Neural crest cell (in vitro differentiated cells): ENCODE results near the gene SP1. TPM values are rescaled to one million over a fixed set of nuclear protein-coding genes. Genes with fewer than 3 reads are reported as not detected.
"Not testable (repeated sequence)": the region's sequence is repeated elsewhere in the genome, so short reads cannot be mapped to it uniquely, and the experiment has no call there.

Source experiments
- DNase-seq: peaks from one replicate; pipeline ENCODE4 v3.0.0; 2021; ENCODE audit warnings: low read depth, mixed read lengths, low spot score
- H3K27ac Mint-ChIP-seq: one replicate; pipeline ENCODE4 v1.8.0; 2021; ENCODE audit warnings: mild to moderate bottlenecking, mixed read lengths; ENCODE audit not compliant: unreplicated experiment
- H3K27me3 Mint-ChIP-seq: 2 replicates; pipeline ENCODE4 v1.8.0; 2021; ENCODE audit warnings: low read depth, mild to moderate bottlenecking, mixed read lengths
- H3K36me3 Mint-ChIP-seq: 2 replicates; pipeline ENCODE4 v1.8.0; 2021; ENCODE audit warnings: low read depth, mild to moderate bottlenecking, mixed read lengths
- H3K4me1 Mint-ChIP-seq: 2 replicates; pipeline ENCODE4 v1.8.0; 2021; ENCODE audit warnings: mixed read lengths
- H3K4me3 Mint-ChIP-seq: one replicate; pipeline ENCODE4 v1.8.0; 2021; ENCODE audit warnings: mild to moderate bottlenecking, mixed read lengths
- H3K9me3 Mint-ChIP-seq: 2 replicates; pipeline ENCODE4 v1.8.0; 2021; ENCODE audit warnings: mixed read lengths
- CTCF ChIP-seq: fragments of 200-600 bp; sonication (generic); conservative IDR thresholded peaks from 2 replicates; pipeline ENCODE4 v1.5.0; 2021; ENCODE audit warnings: antibody characterized with exemption, mild to moderate bottlenecking
- total RNA-seq: library from RNA; stranded (reverse); gene quantifications from 2 replicates; pipeline ENCODE4 v1.2.1, GENCODE V29; 2021

The SP1 gene
- total RNA-seq, 1 donor from 2014 or later: 88.1 TPM

DNA sequence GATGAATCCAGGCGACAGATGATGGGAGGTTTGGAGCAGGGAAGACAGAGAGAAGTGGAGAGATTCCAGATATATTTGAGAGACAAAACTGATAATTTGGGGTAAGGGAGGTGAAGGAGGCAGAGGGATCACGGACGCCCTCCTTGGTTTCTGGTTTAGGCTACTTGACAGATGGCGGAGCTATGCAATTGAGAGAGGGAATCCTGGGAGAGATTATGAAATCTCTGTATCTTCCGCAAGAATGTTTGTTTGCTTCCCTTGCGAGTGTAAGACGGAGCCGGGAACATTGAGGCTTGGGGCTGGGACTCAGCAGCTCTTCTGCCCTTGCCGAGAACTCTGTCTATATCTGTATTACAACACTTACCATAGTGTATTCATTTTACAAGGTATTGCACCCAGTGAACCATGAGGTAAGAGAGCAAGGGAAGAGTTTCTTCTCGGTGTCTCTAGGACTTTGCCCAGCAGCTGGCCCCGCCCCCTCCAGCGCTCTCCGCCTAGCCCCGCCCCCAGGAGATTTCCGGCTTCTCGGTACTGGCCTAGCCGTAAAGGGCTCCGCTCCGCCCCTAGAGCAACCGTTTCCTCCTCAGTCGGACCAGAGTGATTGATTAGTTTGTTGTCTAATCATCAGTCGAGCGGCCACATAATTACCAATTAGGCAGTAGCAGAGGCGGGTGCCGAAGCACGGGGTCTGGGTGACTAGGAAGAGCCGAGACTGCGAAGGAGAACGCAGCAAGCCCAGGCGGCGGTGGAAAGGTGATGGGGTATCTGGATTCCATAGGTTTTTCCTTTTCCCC, 61.3 kb downstream of the SP1 start, which contains the start of gene PRR13:
PRR13 (plus strand) TSS at position 695 of the 794 bp plus-strand sequence. CDS start 981 bp downstream, outside the sequence.
- Mint-ChIP-seq H3K27ac (peak within 1 kb of the TSS; percentile 97), H3K4me3 (peak within 1 kb of the TSS; percentile 92), H3K27me3 (no peaks in the 10 kb centered on the region), H3K4me1 (peaks cover 25% of the 10 kb centered on the region), H3K9me3 (no peaks in the 10 kb centered on the region), H3K36me3 (no peaks in the 10 kb centered on the region)
- TF ChIP-seq CTCF: no peak
- DNase-seq: peak; percentile 96

DNA sequence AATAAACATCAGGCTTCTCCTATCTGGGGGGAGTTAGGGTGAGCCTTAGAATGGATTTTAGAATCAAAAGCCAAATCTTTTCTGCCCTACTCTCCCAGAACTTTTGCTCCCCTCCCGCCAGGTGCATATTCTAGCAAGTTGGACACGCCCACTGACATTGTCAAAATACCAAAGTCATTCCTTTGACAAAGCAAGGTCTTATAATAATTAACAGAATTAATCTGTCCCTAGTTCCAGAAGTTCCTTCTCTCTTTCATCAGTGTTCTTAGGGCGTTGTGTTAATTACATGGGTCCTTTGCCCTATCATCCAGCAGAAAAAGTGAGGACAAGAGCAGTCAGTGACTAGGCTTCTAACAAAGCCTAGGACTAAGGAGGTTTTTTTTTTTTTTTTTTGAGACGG, 64.0 kb downstream of the SP1 start:
- peak overlapping the region; percentile 69 for H3K4me3 Mint-ChIP-seq
- H3K9me3 Mint-ChIP-seq: no peaks in the 10 kb centered on the region
- no peak for TF ChIP-seq CTCF
- no peaks in the 10 kb centered on the region for H3K27me3 Mint-ChIP-seq
- no peak for DNase-seq
- no peak overlapping the region for H3K27ac Mint-ChIP-seq
- H3K4me1 Mint-ChIP-seq: peaks cover 25% of the 10 kb centered on the region
- H3K36me3 Mint-ChIP-seq: no peaks in the 10 kb centered on the region

DNA sequence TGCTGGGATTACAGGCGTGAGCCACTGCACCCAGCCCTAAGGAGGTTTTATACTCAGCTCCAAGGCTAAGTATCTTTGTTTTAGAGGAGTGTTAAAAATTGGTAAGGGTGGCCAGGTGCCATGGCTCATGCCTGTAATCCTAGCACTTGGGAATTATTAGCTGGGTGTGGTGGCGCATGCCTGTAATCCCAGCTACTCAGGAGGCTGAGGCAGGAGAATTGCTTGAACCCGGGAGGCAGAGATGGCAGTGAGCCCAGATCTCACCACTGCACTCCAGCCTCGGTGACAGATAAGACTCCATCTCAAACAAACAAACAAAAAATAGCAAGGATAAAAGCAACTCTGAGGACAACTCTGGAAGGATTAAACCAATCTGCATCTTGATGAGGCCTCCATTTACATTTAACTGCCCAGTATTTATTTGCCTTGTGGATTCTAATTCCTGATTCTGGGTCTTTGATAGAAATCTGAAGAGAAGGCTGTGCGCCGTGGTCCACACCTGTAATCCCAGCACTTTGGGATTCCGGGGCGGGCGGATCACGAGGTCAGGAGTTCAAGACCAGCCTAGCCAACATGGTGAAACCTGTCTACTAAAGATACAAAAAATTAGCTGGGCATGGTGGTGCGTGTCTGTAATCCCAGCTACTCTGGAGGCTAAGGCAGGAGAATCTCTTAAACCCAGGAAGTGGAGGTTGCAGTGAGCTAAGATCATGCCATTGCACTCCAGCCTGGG, 64.8 kb downstream of the SP1 start:
- H3K36me3 Mint-ChIP-seq, H3K27ac Mint-ChIP-seq, H3K27me3 Mint-ChIP-seq, H3K4me3 Mint-ChIP-seq, DNase-seq, H3K9me3 Mint-ChIP-seq: not testable (repeated sequence)
- peaks cover 25% of the 10 kb centered on the region for H3K4me1 Mint-ChIP-seq

- H3K4me1 Mint-ChIP-seq: peaks cover 24% of the 10 kb centered on the region
- H3K9me3 Mint-ChIP-seq: no peaks in the 10 kb centered on the region
- no peak for TF ChIP-seq CTCF
- no peak overlapping the region for H3K27ac Mint-ChIP-seq
- no peak for DNase-seq
- H3K27me3 Mint-ChIP-seq: no peaks in the 10 kb centered on the region
- H3K4me3 Mint-ChIP-seq: peak overlapping the region; percentile 3
- peaks cover 17% of the 10 kb centered on the region for H3K36me3 Mint-ChIP-seq
Measured at GRCh38 chr12:53450936-53451335, 71.0 kb downstream of the SP1 start.

DNA sequence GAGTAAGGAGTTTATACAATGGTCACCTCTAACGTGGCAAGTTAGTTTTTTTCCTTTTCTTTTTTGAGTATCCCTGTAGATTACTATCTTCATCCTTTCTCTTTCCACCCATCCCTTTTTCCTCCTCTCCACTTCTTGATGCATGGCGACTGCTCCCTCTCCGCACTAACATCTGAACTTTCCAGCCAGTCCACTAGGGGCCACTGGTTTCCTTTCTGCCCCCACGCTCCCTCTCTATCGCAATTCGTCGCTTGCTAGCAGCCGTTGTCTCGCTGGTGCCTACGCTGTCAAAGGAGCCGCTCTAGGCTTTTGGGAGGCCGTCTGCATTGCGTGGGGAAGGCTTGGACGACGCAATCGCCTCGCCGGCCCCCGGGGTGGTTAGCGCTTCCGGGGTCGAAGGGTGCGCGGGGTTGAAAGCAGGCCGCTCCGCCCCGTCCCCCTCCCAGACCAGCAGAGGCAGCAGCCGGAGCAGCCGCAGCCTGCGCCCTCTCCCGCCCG, 71.7 kb downstream of the SP1 start, which contains the start of gene PCBP2:
PCBP2 (plus strand) TSS at position 442 of the 498 bp plus-strand sequence. CDS start 2,699 bp downstream, outside the sequence.
- peaks cover 24% of the 10 kb centered on the region for H3K4me1 Mint-ChIP-seq
- peak within 1 kb of the TSS; percentile 99 for H3K4me3 Mint-ChIP-seq
- no peaks in the 10 kb centered on the region for H3K9me3 Mint-ChIP-seq
- peak within 1 kb of the TSS; percentile 100 for H3K27ac Mint-ChIP-seq
- DNase-seq: peak; percentile 96
- no peaks in the 10 kb centered on the region for H3K27me3 Mint-ChIP-seq
- H3K36me3 Mint-ChIP-seq: peaks cover 21% of the 10 kb centered on the region
- TF ChIP-seq CTCF: peak; percentile 86
